Liver (tissue), 9 donors: Measurements from ENCODE around the gene RPS3. TPM values are rescaled to one million over a fixed set of nuclear protein-coding genes. Genes with fewer than 3 reads are reported as not detected.

Source experiments
- DNase-seq: peaks from one replicate; pipeline ENCODE4 v3.0.0-alpha.2; 2017; ENCODE audit warnings: low spot score
- H3K27ac ChIP-seq, 2 donors: one replicate each; pipeline ENCODE4 v1.7.0; 2013; ENCODE audit warnings: inconsistent platforms in 2 of 2, low read length in 2 of 2, control low read depth in 1 of 2, low read depth in 1 of 2, mild to moderate bottlenecking in 1 of 2
- H3K27me3 ChIP-seq, 4 donors: one replicate each; pipeline versions ENCODE4 v1.6.1 to v1.7.0; 2013; ENCODE audit warnings: low read length in 3 of 4, inconsistent platforms in 1 of 4, mild to moderate bottlenecking in 1 of 4, moderate library complexity in 1 of 4; ENCODE audit not compliant: control insufficient read depth in 4 of 4, insufficient read depth in 4 of 4
- H3K36me3 ChIP-seq, 4 donors: one replicate each; pipeline versions ENCODE4 v1.6.1 to v1.7.0; 2013; ENCODE audit warnings: low read length in 3 of 4, mild to moderate bottlenecking in 3 of 4, low read depth in 1 of 4, moderate library complexity in 1 of 4; ENCODE audit not compliant: control insufficient read depth in 4 of 4, insufficient read depth in 3 of 4
- H3K4me1 ChIP-seq, 4 donors: one replicate each; pipeline versions ENCODE4 v1.6.1 to v1.7.0; 2013; ENCODE audit warnings: low read length in 3 of 4, mild to moderate bottlenecking in 3 of 4, moderate library complexity in 1 of 4; ENCODE audit not compliant: control insufficient read depth in 4 of 4, insufficient read depth in 4 of 4
- H3K4me3 ChIP-seq, 3 donors: one replicate each; pipeline versions ENCODE4 v1.6.1 to v1.7.0; 2013; ENCODE audit warnings: low read length in 3 of 3, control low read depth in 1 of 3, low read depth in 1 of 3, mild to moderate bottlenecking in 1 of 3
- H3K9ac ChIP-seq, 2 donors: one replicate each; pipeline ENCODE4 v1.7.0; 2013; ENCODE audit warnings: low read length in 2 of 2, mild to moderate bottlenecking in 2 of 2, moderate library complexity in 2 of 2, control low read depth in 1 of 2, low read depth in 1 of 2
- H3K9me3 ChIP-seq, 4 donors: one replicate each; pipeline versions ENCODE4 v1.6.1 to v1.7.0; 2013; ENCODE audit warnings: low read length in 3 of 4; ENCODE audit not compliant: control insufficient read depth in 4 of 4
- ATF3 ChIP-seq: IDR thresholded peaks from 2 replicates; pipeline ENCODE4 v1.6.1; 2016; ENCODE audit warnings: antibody characterized with exemption
- CTCF ChIP-seq: fragments of 150-350 bp; IDR thresholded peaks from 2 replicates; pipeline ENCODE4 v1.5.1; 2017; ENCODE audit warnings: improper control_type of control experiment, low read depth, low read length; ENCODE audit not compliant: missing input control
- EGR1 ChIP-seq, 2 donors: IDR thresholded peaks; 2 replicates each; pipeline ENCODE4 v1.6.1; 2016 to 2018; ENCODE audit warnings: antibody characterized with exemption in 2 of 2, low read depth in 2 of 2
- FOXA1 ChIP-seq: IDR thresholded peaks from 2 replicates; pipeline ENCODE4 v1.6.1; 2016; ENCODE audit warnings: antibody characterized with exemption
- FOXA2 ChIP-seq: IDR thresholded peaks from 2 replicates; pipeline ENCODE4 v1.6.1; 2016; ENCODE audit warnings: antibody characterized with exemption
- GABPA ChIP-seq, 2 donors: IDR thresholded peaks in 1 of 2; conservative IDR thresholded peaks in 1 of 2; 2 replicates each; pipeline ENCODE4 v1.6.1; 2016; ENCODE audit warnings: antibody characterized with exemption in 2 of 2, mild to moderate bottlenecking in 1 of 2, moderate library complexity in 1 of 2
- HNF4A ChIP-seq, 2 donors: conservative IDR thresholded peaks; 2 replicates each; pipeline ENCODE4 v1.6.1; 2016; ENCODE audit warnings: antibody characterized with exemption in 2 of 2, mild to moderate bottlenecking in 2 of 2
- HNF4G ChIP-seq: IDR thresholded peaks from 2 replicates; pipeline ENCODE4 v1.6.1; 2016; ENCODE audit warnings: antibody characterized with exemption
- JUND ChIP-seq, 2 donors: IDR thresholded peaks; 2 replicates each; pipeline ENCODE4 v1.6.1; 2016; ENCODE audit warnings: antibody characterized with exemption in 2 of 2
- NR2F2 ChIP-seq: IDR thresholded peaks from 2 replicates; pipeline ENCODE4 v1.6.1; 2016; ENCODE audit warnings: antibody characterized with exemption
- RAD21 ChIP-seq, 2 donors: IDR thresholded peaks; 2 replicates each; pipeline ENCODE4 v1.6.1; 2016; ENCODE audit warnings: antibody characterized with exemption in 2 of 2, mild to moderate bottlenecking in 2 of 2
- REST ChIP-seq: IDR thresholded peaks from 2 replicates; pipeline ENCODE4 v1.6.1; 2016; ENCODE audit warnings: antibody characterized with exemption, mild to moderate bottlenecking
- RXRA ChIP-seq, 2 donors: IDR thresholded peaks; 2 replicates each; pipeline ENCODE4 v1.6.1; 2017 to 2018; ENCODE audit warnings: antibody characterized with exemption in 2 of 2, mild to moderate bottlenecking in 1 of 2
- SP1 ChIP-seq: IDR thresholded peaks from 2 replicates; pipeline ENCODE4 v1.6.1; 2018; ENCODE audit warnings: antibody characterized with exemption, mild to moderate bottlenecking
- TAF1 ChIP-seq: conservative IDR thresholded peaks from 2 replicates; pipeline ENCODE4 v1.6.1; 2016; ENCODE audit warnings: antibody characterized with exemption, mild to moderate bottlenecking
- YY1 ChIP-seq: IDR thresholded peaks from 2 replicates; pipeline ENCODE4 v1.6.1; 2016; ENCODE audit warnings: antibody characterized with exemption, mild to moderate bottlenecking
- ZBTB33 ChIP-seq: IDR thresholded peaks from 2 replicates; pipeline ENCODE4 v1.6.1; 2016; ENCODE audit warnings: antibody characterized with exemption
- WGBS: extraction: QIAGEN DNeasy Blood & Tissue Kit; methylation state at CpG from one replicate; pipeline ENCODE4 v1.1.7; 2013; 5-methylcytosine and 5-hydroxymethylcytosine counted together
- polyA plus RNA-seq, 2 donors: library from polyadenylated mRNA; stranded (reverse) in 1 of 2; unstranded in 1 of 2; fragments of 200-250 nt in 1 of 2; fragments of >200 nt in 1 of 2; fragmentation: Nextera tagmentation in 1 of 2; extraction: Ambion mirVana in 1 of 2; gene quantifications; one replicate each; pipeline versions ENCODE4 v1.2.1 to v1.2.3, GENCODE V29; 2013 to 2015
- total RNA-seq, 2 donors: library from RNA; depleted of rRNA; stranded (reverse); fragments of >200 nt; gene quantifications; one replicate each; pipeline ENCODE4 v1.2.3, GENCODE V29; 2014
- TF ChIP-seq, protein P1 (sequence below): IDR thresholded peaks from 2 replicates; pipeline ENCODE4 v1.6.1; 2016; ENCODE audit warnings: antibody characterized with exemption
- donor health status: healthy.
- donor health status: healthy.
- donor health status: healthy.
- donor health status: healthy.
- donor health status: healthy.

Gene RPS3
- total and polyA plus RNA-seq, 4 donors = 289 to 1,115 (median 492) TPM

DNA sequence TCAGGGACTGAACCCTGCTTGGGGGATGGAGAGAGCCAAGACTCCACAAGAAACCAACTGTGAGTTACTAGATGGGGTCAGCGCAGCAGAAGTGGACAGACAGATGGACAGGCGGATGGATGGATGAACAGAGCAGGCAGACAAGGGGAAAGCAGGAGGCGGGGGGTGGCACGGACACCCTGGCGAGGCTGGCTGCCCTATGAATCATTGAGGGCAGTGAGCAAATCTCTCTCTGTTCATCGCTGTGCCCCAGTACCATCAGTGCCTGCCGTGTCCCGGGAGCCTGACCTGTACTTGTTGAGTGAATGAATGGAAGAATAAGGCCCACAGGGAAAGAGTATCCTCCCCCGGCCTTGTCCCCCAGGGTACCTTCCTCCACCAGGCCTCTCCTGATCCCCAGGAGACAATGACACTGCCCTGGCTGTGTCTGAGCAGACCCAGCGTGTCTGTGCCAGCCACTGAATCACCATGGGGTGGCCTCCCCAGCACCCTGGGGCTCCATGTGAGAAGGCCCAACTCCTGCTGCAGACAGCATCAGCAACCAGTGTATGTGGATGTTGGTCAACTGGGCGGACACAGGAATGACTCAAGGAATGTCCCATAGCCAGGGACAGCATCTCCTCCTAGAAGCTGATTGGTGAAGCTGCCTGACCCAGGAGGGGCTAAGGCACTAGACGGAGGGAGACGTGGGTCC lies 38.8 kb downstream of the RPS3 start:
- WGBS = 96% methylated on average over 13 of the region's 13 CpGs
- DNase-seq = no peak
- no peaks in the 10 kb centered on the region for H3K4me1 ChIP-seq
- H3K9me3 ChIP-seq = no peaks in the 10 kb centered on the region
- no peaks in the 10 kb centered on the region for H3K36me3 ChIP-seq
- H3K27ac ChIP-seq = no peak overlapping the region
- no peak for TF ChIP-seq ZBTB33
- TF ChIP-seq ATF3 = no peak
- TF ChIP-seq SP1 = no peak
- TF ChIP-seq CTCF = no peak
- no peak for TF ChIP-seq HNF4A (conservative IDR thresholded peaks at IDR 0.05)
- no peak for TF ChIP-seq EGR1 (IDR thresholded peaks at IDR 0.05; ENCODE audit: low read depth in 2 of 2)
- no peak for TF ChIP-seq NR2F2
- TF ChIP-seq FOXA1 = no peak
- H3K27me3 ChIP-seq = no peaks in the 10 kb centered on the region
- no peak overlapping the region for H3K4me3 ChIP-seq
- no peak overlapping the region for H3K9ac ChIP-seq

DNA sequence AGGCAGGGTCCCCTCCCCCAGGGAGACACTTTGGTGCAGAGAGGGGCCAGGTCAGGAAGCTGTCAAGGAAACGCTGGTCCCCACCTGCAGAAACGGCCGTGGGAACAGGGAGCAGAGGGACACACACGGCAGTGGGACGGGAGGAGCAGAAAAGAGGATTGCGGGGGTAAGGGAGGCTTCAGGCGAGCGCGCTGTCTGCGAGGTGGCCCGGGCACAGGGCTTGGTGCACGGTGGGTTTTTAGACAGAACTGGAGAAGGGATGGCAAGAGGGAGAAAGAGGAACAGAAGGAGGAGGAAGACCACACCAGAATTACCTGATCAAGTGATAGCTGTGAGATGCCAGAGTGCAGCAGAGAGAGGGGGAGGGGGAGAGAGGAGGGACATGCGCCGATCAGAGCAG lies 39.7 kb downstream of the RPS3 start:
- no peaks in the 10 kb centered on the region for H3K36me3 ChIP-seq
- no peak for TF ChIP-seq YY1
- no peak for TF ChIP-seq CTCF
- TF ChIP-seq JUND (IDR thresholded peaks at IDR 0.05) = no peak
- TF ChIP-seq, protein P1, sequence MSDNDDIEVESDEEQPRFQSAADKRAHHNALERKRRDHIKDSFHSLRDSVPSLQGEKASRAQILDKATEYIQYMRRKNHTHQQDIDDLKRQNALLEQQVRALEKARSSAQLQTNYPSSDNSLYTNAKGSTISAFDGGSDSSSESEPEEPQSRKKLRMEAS = no peak
- no peak for TF ChIP-seq TAF1
- TF ChIP-seq ZBTB33 = no peak
- TF ChIP-seq FOXA2 = no peak
- TF ChIP-seq FOXA1 = no peak
- TF ChIP-seq RAD21 (IDR thresholded peaks at IDR 0.05) = no peak
- no peak for TF ChIP-seq ATF3
- TF ChIP-seq HNF4A (conservative IDR thresholded peaks at IDR 0.05) = no peak
- no peak for TF ChIP-seq HNF4G
- TF ChIP-seq GABPA (IDR thresholded peaks at IDR 0.05 in 1 of 2, conservative IDR thresholded peaks at IDR 0.05 in 1 of 2) = no peak
- no peak for TF ChIP-seq RXRA (IDR thresholded peaks at IDR 0.05)
- TF ChIP-seq REST = no peak
- TF ChIP-seq SP1 = no peak
- no peak for TF ChIP-seq EGR1 (IDR thresholded peaks at IDR 0.05; ENCODE audit: low read depth in 2 of 2)
- H3K4me3 ChIP-seq = no peak overlapping the region
- H3K27ac ChIP-seq = no peak overlapping the region
- no peak overlapping the region for H3K9ac ChIP-seq
- H3K9me3 ChIP-seq = no peaks in the 10 kb centered on the region
- 79% methylated on average over 14 of the region's 14 CpGs for WGBS
- H3K4me1 ChIP-seq = no peaks in the 10 kb centered on the region
- DNase-seq = no peak
- no peaks in the 10 kb centered on the region for H3K27me3 ChIP-seq
